C4-2B (cell line): ENCODE results near the gene KLF7.

Source experiments
- H3K27ac ChIP-seq: fragments of 450-650 bp; 2 replicates; pipeline ENCODE4 v1.5.1; 2017
- CTCF ChIP-seq: fragments of 450-650 bp; conservative IDR thresholded peaks from 2 replicates; pipeline ENCODE4 v1.5.1; 2017; ENCODE audit warnings: mild to moderate bottlenecking
- ZFX ChIP-seq: fragments of 450-650 bp; IDR thresholded peaks from 2 replicates; pipeline ENCODE4 v1.6.1; 2017

The KLF7 gene

DNA sequence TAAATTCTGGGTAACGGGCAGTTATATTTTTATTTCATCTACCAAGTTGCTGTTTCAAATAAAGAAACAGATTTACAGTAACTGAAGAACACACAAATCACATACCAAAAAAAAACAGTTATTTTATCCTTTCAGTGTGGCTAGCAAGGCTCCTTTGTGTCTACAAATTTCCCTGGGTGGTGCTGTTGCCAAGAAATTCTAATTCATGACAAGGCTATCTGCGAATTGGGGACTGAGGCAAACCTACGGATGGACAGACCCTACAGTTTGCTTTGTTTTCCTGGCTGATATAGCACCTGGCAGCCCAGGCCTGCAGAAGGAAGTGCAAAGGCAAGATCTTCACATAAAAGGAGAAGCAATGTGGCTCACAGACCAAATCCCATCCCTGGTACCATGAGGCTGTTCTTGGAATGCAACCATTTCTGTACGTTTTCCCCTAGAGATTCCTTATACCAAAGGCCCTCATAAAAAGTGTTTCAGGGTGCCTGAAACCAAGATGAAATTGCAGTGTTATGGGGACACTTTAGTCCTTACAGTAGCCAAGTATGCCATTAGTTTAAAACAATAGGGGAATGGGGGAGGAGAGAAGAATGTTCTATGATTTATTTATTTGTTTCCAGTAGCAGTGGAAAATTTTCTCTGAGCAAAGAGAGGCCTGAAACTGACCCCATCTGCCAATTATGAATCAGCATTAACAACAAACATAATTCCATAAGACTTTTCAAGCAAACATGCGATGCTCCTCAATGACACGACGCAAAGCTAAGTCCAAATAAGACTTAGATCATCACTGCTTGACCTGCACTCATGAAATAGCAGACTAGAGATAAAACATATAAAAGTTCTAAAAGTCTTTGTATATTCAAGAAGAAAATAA, 4.3 kb downstream of the KLF7 start:
- no peak for TF ChIP-seq ZFX

DNA sequence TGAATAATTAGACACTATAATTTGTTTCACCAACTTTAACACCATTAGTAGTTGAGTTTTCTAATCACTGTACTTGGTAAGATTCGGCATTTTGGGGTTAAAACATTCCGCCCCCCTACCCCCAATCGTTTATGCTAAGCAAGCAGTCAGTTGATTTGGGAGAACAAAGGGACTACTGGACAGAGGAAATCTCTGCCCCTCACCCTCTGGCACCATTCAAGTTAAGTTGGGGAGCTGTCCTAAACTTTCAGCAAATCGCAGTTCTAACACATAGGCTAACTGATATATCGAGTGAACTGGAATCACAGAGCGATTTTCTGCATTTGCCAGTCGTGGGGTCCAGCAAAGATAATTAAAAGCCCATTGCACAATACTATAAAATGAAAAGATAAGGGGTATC, 5.6 kb downstream of the KLF7 start:
- H3K27ac ChIP-seq, result no peak overlapping the region
- TF ChIP-seq ZFX (no peak), CTCF (no peak)

More for the DNA sequence above, 4.3 kb downstream of the KLF7 start:
- no peak overlapping the region for H3K27ac ChIP-seq

DNA sequence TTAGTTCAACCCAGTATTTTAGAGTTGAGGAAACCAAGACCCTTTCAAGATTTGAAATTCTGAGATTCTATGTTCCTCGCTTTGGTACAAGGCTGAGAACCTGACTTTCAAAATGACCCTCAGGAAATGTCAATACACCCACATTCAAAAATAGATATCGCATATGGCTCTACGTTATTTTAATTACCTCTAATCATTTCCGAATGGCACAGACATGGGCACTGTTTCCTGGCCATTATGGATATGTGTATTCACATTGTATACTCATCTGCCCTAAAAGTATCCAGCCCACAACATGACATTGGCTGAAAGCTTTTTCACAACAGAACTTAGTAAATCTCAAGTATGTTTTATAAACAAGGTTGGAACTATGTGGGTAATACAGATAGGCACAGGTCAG, 6.7 kb downstream of the KLF7 start:
- no peak overlapping the region for H3K27ac ChIP-seq
- TF ChIP-seq ZFX (no peak), CTCF (no peak)

GRCh38 chr2:207157731-207158130, 8.0 kb downstream of the KLF7 start:
- TF ChIP-seq CTCF (no peak), ZFX (no peak)
- H3K27ac ChIP-seq, result no peak overlapping the region

GRCh38 chr2:207157162-207157481, 8.6 kb downstream of the KLF7 start:
- no peak for TF ChIP-seq CTCF
- TF ChIP-seq ZFX, result no peak
- H3K27ac ChIP-seq, result no peak overlapping the region

- H3K27ac ChIP-seq, result no peak overlapping the region
- TF ChIP-seq ZFX (no peak), CTCF (no peak)
Measured at GRCh38 chr2:207156451-207157161, 9.1 kb downstream of the KLF7 start.

DNA sequence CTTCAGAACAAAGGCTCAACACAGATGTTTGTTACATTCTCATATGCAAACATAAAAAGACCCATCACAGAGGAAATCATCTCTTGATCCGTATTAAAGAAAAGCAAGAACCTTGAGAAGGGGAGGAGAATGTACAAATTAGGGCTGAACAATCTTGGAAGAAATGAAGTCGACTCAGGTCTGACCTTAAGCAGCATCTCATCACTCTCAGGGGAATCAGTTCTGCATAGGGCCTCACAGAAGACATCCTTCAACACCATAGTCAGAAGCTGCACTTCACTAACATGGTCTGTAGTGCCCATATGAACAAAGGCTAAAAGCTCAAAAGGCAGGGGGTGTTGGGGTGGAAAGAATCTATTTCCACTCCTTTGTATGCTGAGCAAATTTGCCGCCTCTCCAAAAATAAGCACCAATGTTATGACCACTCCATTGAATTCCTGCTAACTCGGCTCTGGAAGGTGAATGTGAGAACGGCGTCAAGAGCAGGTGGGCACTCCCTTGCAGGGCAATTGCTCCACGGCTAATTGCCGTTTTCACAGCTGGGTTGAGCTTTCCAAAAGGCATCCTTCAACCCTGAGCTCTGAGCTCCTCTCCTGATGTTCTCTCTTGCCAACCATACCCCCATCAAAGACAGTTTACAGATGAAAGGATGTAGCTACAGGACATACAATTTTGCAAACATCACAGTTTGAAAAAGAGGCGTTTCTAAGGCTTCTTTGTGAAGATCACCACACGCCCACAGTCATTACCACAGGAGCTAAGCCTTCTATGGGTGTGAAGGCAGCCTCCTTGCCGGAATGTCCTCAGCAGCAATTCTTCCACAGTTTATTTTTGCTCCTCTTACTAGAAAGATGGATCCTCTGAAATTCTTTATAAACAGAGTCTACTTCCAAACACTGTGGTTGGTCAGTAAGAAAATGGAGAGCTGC, 10.0 kb downstream of the KLF7 start:
- TF ChIP-seq CTCF (no peak), ZFX (no peak)
- H3K27ac ChIP-seq, result no peak overlapping the region
